Skin epidermis (tissue), 12 donors: ENCODE results near the gene ARHGAP18.

ENCODE experiments used
- H3K27ac ChIP-seq, 21 experiments: fragments of 200-600 bp; sonication (generic) in 11 of 21; one replicate each; pipeline ENCODE4 v1.5.0; 2020; ENCODE audit warnings: mild to moderate bottlenecking in 3 of 21, inconsistent platforms in 2 of 21, moderate library complexity in 2 of 21
- H3K4me3 ChIP-seq, 7 experiments: fragments of 200-600 bp; sonication (generic) in 2 of 7; one replicate each; pipeline ENCODE4 v1.5.0; 2020; ENCODE audit warnings: inconsistent platforms in 2 of 7, mild to moderate bottlenecking in 2 of 7, moderate library complexity in 1 of 7

ARHGAP18 gene

DNA sequence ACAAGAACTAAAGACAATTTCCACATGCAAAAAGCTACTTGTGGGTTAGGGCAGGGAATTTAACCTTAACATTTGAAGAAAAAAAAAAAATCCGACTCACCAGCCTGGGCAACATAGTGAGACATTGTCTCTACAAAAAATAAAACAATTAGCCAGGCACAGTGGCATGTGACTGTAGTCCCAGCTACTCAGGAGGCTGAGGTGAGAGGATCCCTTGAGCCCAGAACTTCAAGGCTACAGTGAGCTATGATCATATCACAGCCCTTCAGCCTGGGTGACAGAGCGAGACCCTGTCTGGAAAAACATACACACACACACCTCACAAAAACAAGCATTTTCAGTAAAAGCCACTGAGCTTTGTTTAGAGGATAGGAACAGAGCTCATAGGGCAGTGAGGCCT is 56.2 kb downstream of the ARHGAP18 start:
- H3K4me3 ChIP-seq: no peak overlapping the region
- H3K27ac ChIP-seq: no peak overlapping the region

DNA sequence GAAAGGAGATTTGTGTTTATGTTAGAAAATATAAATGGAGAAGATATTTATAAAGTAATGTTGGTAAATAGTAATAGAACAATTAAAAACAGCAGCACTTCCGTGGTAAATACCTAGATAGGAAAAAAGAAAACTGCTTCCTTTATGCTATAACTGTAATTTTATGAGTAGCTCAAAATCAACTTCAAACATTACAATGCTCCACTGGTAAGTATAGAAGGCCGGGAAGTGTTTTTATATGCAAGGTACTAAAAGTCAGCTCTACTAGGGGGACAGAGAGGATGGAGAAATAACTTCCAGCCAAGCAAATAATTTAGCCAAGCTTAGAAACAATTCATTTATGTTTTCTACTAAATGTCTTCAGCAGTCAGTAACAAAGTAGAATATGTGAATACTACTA is 56.7 kb downstream of the ARHGAP18 start:
- H3K4me3 ChIP-seq: no peak overlapping the region
- no peak overlapping the region for H3K27ac ChIP-seq

DNA sequence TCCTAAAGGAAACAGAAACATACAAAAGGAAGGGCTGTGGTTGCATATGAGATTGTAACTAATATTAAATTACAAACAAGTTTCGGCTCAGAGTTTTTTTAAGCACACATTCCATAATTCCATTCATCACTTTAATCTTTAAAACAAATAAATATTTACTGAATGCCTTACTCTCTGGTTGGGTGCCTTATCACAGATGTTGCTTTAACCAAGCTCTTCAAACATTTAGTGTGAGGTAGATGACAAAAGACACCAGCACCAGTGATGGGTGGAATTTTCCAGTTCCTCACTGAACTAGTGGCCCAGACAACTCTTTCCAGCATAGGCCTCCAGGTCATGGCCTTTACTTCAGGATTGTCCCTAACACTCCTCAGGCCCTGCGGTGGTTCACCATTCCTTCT is 58.7 kb downstream of the ARHGAP18 start:
- Histone ChIP-seq H3K27ac (peak overlapping the region in 1 of 21 experiments; percentile 25), H3K4me3 (no peak overlapping the region)

DNA sequence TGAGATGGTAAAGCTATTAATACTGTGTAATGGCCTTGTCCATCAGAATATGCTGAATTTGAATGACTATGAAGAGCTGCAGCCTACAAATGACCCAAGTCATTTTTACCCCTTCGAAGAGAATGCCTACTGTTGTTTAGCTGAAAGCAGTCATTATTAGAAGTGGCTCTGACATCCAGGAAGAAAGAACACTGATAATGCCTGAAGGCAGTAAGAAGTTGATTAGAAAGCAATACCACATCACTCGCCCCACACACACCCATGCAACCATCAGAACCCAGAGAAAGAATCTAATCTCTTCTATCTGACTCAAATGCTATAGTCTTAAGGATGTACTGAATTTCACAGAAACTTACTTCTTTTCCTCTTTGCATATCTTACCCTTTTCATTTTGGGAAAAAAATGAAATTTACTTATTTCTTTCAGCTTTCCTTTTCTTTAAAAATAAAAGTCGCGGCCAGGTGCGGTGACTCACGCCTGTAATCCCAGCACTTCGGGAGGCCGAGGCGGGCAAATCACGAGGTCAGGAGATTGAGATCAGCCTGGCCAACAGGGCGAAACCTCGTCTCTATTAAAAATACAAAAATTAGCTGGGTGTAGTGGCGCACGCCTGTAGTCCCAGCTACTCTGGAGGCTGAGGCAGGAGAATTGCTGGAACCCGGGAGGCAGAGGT is 61.0 kb downstream of the ARHGAP18 start:
- Histone ChIP-seq H3K4me3 (no peak overlapping the region), H3K27ac (no peak overlapping the region)

DNA sequence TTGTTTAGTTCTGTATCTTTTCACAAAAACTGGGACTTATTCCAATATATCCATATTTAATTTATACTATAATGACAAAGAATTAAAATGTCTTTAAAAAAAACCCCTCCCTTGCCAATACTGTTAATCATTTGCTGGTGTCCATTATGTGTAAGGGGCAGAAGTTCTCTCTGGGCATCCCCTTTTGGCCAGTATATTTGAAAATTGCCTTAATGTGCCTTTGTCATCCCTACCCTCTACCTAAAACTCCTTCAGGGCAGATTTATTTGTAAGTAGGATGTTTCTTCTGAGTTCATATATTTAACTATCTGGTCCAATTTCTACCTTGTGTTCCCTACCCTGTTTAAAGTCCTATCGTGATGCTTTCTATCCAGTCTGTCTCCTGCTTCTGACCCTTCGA is 62.9 kb downstream of the ARHGAP18 start:
- peak overlapping the region in 8 of 21 experiments; percentile 3 to 77 (median 54) for H3K27ac ChIP-seq
- H3K4me3 ChIP-seq: no peak overlapping the region

DNA sequence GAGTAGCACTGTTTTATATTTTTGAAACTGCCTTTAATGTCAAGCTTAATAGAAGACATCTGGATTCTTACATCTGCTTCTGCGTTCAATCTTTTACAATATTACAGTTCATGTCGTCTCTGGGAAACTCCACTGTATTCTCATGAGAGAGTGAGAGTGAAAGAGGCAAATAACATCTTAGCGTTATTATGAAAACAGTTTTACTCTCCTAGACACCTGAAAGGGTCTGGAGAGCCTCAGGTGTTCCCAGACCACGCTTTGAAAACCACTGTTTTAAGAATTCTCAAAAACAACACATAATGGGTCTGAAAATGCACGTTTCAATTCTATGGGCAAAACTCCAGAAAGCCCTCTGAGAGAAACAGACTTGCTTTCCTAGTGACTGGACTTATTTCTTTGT is 63.3 kb downstream of the ARHGAP18 start:
- H3K4me3 ChIP-seq: no peak overlapping the region
- peak overlapping the region in 8 of 21 experiments; percentile 3 to 77 (median 54) for H3K27ac ChIP-seq

DNA sequence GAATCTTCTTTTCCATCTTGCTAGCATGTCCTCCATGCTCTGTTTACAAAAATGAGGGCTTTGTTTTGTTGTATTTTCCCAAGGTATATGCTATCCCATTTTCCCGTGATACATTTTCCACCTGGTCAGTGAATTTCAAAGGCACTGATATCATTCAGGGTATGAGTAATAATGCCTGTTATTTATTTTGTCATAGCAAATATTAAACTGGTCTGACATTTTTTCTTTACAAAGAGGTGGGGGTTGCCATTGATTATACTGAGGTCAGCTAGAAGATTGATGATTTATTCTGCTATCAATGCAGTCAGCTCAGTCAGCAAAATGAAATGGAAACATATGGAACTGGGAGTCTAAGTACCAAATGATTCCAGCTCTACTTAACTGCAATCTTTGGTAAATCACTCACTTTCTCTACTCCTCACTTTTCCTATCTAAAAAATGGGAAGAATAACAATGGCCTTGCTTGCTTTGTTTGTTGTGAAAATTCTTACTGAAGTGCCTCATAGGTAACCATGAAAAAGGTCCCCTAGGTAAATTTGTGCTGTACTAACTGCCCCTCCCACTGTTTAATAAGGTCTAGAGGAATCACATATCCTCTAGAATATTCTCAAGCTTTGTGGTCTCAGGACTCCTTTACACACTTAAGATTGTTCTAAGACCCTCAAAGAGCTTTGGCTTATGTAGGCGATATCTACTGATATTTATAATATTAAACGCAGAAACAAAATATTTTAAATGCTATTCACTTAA is 64.0 kb downstream of the ARHGAP18 start:
- H3K27ac ChIP-seq: peak overlapping the region in 10 of 21 experiments; percentile 0 to 77 (median 30)

DNA sequence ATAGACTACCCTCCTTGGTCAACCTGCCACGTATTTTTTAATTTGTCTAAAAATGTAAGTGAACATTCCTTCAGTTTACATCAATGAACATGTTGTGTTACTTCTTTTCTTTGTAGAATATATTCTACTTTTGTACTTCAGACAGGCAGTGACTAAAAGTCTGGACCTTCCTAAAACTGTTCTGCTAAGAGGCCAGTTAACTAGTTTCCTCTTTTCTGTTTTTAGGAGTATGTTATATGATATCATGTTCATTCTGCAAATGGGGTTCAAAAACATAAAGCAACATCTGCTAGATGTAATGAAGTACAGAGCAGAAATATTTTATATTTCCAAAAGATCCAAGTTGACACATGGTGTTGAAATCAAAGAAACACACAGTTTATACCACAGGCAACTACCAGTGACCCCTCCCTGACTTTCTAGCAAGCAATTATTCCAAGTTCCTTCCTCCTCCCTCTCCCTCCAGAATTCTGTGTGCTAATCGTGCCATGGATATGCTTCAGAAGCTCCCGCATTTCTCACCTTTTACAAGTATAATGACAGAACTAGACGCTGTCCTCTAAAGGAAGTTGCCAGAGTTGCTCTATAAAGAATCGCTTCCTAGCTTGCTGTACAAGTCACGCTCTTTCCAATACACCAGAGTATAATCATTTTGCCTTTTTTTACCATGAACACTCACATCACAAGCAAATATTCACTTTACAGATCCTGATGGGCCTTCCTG is 64.7 kb downstream of the ARHGAP18 start:
- Histone ChIP-seq H3K27ac (peak overlapping the region in 11 of 21 experiments; percentile 0 to 77 (median 21)), H3K4me3 (no peak overlapping the region)

More for the DNA sequence above, 64.0 kb downstream of the ARHGAP18 start:
- H3K4me3 ChIP-seq: no peak overlapping the region

DNA sequence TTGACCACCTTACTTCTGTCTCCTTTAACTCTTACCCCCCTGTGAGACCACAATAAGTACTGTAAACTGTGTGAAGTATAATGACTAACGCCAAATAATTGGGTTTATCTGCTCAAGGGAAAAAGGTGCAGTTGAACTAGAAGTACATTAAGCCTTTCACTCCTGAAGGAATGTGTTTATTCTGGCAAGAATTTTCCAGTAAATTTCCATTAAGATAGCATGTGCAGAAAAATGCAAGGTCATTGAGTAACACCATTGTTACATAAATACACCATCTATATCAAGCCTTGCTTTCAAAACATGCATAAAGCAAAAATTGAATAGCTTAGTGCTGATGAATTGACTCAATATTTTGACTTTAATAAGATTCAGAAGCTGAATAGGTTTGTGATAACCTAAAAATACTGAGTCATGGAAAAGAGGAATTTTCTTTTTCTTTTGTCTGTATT is 65.4 kb downstream of the ARHGAP18 start:
- H3K27ac ChIP-seq: peak overlapping the region in 11 of 21 experiments; percentile 8 to 77 (median 28)
- no peak overlapping the region for H3K4me3 ChIP-seq

DNA sequence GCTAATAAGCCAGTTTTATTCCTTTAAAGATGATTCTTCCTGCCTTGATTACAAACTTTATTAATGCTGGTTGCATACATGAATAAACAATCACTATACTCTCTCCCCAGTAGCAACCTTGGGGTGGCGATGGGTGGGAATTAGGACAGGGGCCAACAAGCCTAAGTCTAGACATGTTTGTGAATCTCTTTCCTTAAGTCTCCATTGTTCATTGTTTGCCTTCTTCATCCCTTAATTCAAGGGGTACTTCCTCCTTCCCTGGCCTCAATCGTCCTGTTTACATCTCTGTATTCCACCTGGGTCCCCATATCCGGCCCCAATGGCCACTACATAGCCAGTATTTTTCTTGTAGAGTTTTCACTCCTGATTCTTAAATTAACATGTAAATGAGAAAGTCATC is 66.0 kb downstream of the ARHGAP18 start:
- peak overlapping the region in 10 of 21 experiments; percentile 8 to 77 (median 28) for H3K27ac ChIP-seq

DNA sequence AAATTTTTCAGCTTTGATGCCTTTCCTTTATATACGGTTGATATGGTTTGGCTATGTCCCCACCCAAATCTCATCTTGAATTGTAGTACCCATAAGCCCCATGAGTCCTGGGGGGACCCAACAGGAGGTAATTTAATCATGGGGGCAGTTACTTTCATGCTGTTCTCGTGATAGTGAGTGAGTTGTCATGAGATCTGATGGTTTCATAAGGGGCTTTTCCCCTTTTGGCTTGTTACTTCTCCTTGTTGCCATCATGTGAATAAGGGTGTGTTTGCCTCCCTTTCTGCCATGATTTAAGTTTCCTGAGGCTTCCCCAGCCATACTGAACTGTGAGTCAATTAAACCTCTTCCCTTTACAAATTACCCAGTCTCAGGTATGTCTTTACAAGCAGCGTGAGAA is 66.8 kb downstream of the ARHGAP18 start:
- Histone ChIP-seq H3K4me3 (no peak overlapping the region), H3K27ac (peak overlapping the region in 3 of 21 experiments; percentile 8 to 77 (median 22))

More for the DNA sequence above, 66.0 kb downstream of the ARHGAP18 start:
- H3K4me3 ChIP-seq: no peak overlapping the region

DNA sequence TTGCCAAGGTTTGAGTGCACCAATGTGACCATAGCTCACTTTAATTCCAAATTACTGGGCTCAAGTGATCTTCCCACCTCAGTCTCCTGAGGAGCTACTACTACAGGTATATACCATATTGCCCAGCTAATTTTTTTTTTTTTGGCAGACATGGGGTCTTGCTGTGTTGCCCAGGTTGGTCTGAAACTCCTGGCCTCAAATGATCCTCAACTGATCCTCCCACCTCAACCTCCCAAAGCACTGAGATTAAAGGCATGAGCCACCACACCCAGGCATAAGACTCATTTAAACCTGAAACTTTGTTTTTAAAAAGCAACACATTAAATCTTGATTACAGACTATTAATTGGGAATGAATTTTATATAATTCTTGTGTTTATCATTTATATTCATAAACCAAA is 67.7 kb downstream of the ARHGAP18 start:
- H3K27ac ChIP-seq: no peak overlapping the region

DNA sequence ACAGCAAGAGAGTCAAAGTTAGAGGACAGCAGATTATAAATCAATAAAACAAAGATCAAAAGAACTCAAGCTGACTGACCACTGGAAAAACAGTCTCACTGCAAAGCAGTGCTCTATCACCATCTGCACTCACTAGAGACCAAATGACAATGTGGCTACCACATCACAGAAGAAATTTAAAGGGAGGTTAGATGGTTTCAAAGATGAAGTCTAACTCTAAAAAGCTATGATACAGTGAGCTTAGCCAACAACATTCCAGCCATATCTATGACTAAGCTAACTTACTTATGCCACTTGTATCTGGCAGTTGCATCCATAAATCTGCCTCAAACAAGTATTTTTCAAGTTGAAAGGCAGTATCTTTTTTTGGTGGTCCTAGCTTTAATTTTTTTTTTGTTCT is 68.6 kb downstream of the ARHGAP18 start:
- Histone ChIP-seq H3K27ac (peak overlapping the region in 1 of 21 experiments; percentile 37), H3K4me3 (no peak overlapping the region)

More for the DNA sequence above, 67.7 kb downstream of the ARHGAP18 start:
- no peak overlapping the region for H3K4me3 ChIP-seq

DNA sequence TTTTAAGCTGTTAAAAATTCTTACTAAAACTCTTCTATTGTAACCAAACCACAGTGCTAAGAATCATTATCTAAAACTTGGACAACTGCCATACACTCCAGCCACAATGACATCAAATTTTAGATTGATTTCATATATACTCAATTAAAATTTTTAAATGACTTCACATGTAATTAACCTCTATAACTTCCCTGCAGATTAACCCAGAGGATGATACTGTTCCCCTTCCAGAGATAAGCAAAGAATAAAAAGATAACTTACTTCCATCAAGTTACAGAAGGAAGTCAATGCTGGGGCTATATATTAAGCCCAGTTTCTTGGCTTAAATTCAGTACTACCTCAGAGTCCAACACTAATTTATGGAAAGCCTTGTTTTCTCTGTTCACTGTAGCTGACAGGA is 71.3 kb downstream of the ARHGAP18 start:
- Histone ChIP-seq H3K4me3 (no peak overlapping the region), H3K27ac (peak overlapping the region in 2 of 21 experiments; percentile 26 to 59)

DNA sequence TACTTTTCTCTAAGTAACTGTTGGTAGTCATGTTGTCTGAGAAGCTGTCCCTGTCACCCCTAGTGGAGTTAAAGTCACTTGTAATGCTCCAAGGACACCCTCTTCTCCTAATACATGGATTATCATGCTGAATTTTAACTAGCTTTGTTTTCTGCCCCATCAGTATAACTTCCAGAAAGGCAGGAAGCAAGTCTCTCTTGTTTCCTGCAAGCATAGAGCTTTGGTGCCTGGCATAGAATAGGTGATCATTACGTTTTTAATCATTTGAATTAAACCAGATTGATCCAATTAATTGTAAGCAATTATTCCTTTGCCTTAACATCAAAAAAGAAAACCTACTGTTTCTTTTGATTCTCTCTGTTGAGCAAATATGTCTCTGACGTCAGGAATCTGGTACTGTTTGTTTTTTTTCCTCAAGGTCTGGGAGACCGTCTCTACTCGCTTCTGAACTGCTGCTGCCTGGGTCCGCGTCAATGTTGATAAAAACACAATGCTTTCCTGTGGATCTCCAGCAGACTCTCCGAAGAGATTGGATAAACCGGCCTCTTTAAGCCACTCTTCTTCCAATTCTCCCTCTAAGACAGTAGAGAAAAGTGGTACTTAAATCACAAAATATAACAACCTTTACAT is 71.8 kb downstream of the ARHGAP18 start:
- Histone ChIP-seq H3K4me3 (no peak overlapping the region), H3K27ac (peak overlapping the region in 4 of 21 experiments; percentile 4 to 59 (median 20))

DNA sequence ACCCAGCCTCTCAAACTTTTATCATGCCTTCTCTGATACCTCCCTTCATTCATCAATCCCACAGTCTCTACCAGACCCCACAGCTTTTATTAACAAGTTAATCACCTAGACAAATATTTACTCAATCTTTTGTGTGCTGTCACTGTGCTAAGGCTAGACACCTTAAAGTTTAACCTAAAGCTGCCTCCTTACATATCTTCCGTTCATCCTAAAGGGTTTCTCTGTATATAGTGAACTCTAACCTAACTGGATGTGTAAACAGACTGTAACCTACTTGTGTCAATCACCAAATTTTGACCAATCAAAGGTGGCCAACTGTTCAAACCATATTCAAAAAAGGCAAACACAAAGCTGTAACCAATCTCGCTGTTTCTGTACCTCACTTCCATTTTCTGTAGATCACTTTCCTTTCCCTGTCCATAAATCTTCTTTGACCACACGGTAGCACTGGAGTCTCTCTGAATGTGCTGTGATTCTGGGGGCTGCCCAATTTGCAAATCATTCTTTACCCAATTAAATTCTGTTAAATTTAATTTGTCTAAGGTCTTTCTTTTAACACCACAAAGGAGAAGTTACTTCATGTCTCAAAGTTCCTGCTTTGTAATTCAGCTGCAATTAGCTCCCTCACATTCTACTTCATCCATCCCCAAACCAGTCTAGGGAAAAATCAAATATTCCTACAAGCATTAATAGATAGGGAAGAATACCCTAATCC is 72.5 kb downstream of the ARHGAP18 start:
- Histone ChIP-seq H3K4me3 (no peak overlapping the region), H3K27ac (peak overlapping the region in 5 of 21 experiments; percentile 4 to 59 (median 26))

DNA sequence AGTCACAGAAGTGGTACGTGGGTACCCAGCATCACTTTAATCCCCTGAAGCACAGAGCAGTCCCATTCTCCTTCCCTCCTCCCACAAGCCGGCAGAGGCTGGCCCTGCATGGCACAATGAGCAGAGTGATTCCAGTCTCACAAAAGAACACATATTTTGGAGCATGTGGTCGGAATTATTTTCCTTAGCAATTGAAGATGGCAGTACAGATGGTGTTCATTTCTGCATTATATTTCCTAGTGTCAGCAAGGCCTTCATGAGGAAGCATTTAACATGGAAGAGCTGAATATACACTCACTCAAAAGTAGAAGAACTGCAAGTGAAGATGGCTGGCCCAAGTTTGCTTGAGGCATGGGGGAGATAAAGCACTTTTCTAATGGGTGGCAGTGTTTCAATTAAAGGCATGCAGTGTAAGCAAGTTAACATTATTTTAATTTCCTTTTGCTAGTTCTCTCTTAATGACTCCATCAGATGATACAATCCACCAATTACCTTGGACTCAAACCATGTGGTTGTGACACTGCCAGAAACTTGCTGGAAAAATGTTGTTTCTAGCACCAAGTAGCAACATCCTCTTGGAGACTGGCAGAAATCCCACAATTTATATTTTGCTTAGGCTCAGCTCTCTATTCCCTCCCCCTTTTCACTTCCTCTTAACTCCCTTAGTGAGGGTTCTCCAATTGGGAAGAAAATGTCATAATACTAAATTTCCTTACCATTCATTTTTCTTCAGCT is 74.4 kb downstream of the ARHGAP18 start:
- H3K4me3 ChIP-seq: no peak overlapping the region
- H3K27ac ChIP-seq: peak overlapping the region in 7 of 21 experiments; percentile 31 to 70 (median 41)
